Chondrocyte (in vitro differentiated cells): ENCODE data around the gene PRM1. TPM values are rescaled to one million over a fixed set of nuclear protein-coding genes. Genes with fewer than 3 reads are reported as not detected.

Experiments
- DNase-seq: peaks from one replicate; pipeline ENCODE4 v3.0.0; 2021; ENCODE audit warnings: mixed read lengths, low spot score
- H3K27ac Mint-ChIP-seq: one replicate; pipeline ENCODE4 v1.8.0; 2021; ENCODE audit warnings: mild to moderate bottlenecking, moderate library complexity, mixed read lengths; ENCODE audit not compliant: unreplicated experiment
- H3K27me3 Mint-ChIP-seq: 2 replicates; pipeline ENCODE4 v1.8.0; 2021; ENCODE audit warnings: low read depth, mixed read lengths
- H3K36me3 Mint-ChIP-seq: 2 replicates; pipeline ENCODE4 v1.8.0; 2021; ENCODE audit warnings: low read depth, mixed read lengths
- H3K4me1 Mint-ChIP-seq: 2 replicates; pipeline ENCODE4 v1.8.0; 2021; ENCODE audit warnings: low read depth, mild to moderate bottlenecking, mixed read lengths
- H3K4me3 Mint-ChIP-seq: one replicate; pipeline ENCODE4 v1.8.0; 2021; ENCODE audit warnings: mild to moderate bottlenecking, moderate library complexity, mixed read lengths; ENCODE audit not compliant: unreplicated experiment
- H3K9me3 Mint-ChIP-seq: 2 replicates; pipeline ENCODE4 v1.8.0; 2021; ENCODE audit warnings: low read depth, mixed read lengths
- total RNA-seq: library from RNA; stranded (reverse); gene quantifications from 3 replicates; pipeline ENCODE4 v1.2.1, GENCODE V29; 2021
- TF ChIP-seq, protein P1 (sequence below): fragments of 200-600 bp; sonication (generic); IDR thresholded peaks from 2 replicates; pipeline ENCODE4 v1.5.0; 2021; ENCODE audit warnings: antibody characterized with exemption, mild to moderate bottlenecking, moderate library complexity

Gene PRM1
- total RNA-seq, 1 donor from 2014 or later: not detected

DNA sequence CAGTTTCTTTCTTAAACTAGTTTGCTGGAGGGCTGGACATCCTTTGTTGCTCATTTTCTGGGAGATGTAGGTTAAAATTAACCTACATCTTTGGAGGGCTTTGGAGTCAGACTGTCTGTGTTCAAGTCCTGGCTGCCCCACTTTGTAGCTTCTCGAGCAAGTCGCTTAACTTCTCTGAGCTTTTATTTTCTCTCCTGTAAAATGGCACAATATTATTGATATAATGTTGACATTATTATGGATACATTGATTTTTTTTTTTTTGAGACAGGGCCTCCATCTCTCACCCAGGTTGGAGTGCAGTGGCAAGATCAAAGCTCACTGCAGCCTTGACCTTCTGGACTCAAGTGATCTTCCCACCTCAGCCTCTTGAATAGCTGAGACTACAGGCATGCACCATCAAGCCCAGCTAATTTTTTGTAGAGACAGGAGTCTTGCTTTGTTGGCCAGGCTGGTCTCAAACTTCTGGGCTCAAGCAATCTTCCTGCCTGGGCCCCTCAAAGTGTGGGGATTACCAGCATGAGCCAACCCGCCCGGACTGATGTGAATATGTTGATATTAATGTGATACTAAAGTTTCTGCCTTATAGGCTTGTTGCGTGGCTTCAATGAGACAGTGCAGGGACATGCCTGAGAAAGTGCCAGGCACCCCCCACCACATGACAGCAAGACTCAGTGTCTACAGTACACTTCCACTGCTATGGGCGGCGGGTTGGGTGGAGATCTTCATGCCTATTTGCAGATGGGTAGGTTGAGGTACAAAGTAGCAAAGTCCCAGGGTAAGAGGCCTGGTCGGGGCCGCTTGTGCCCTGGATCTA lies 32.6 kb upstream of the PRM1 start:
- TF ChIP-seq, protein P1, sequence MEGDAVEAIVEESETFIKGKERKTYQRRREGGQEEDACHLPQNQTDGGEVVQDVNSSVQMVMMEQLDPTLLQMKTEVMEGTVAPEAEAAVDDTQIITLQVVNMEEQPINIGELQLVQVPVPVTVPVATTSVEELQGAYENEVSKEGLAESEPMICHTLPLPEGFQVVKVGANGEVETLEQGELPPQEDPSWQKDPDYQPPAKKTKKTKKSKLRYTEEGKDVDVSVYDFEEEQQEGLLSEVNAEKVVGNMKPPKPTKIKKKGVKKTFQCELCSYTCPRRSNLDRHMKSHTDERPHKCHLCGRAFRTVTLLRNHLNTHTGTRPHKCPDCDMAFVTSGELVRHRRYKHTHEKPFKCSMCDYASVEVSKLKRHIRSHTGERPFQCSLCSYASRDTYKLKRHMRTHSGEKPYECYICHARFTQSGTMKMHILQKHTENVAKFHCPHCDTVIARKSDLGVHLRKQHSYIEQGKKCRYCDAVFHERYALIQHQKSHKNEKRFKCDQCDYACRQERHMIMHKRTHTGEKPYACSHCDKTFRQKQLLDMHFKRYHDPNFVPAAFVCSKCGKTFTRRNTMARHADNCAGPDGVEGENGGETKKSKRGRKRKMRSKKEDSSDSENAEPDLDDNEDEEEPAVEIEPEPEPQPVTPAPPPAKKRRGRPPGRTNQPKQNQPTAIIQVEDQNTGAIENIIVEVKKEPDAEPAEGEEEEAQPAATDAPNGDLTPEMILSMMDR: no peak
- no peaks in the 10 kb centered on the region for H3K27me3 Mint-ChIP-seq
- no peaks in the 10 kb centered on the region for H3K36me3 Mint-ChIP-seq
- H3K4me3 Mint-ChIP-seq: no peak overlapping the region
- peaks cover 50% of the 10 kb centered on the region for H3K4me1 Mint-ChIP-seq
- no peak overlapping the region for H3K27ac Mint-ChIP-seq
- no peak for DNase-seq
- no peaks in the 10 kb centered on the region for H3K9me3 Mint-ChIP-seq

- H3K9me3 Mint-ChIP-seq: no peaks in the 10 kb centered on the region
- no peak for DNase-seq
- peaks cover 50% of the 10 kb centered on the region for H3K4me1 Mint-ChIP-seq
- no peaks in the 10 kb centered on the region for H3K36me3 Mint-ChIP-seq
- TF ChIP-seq, protein P1: no peak
- H3K4me3 Mint-ChIP-seq: no peak overlapping the region
- peak overlapping the region; percentile 19 for H3K27ac Mint-ChIP-seq
- H3K27me3 Mint-ChIP-seq: no peaks in the 10 kb centered on the region
Measured at GRCh38 chr16:11312718-11313492, 31.8 kb upstream of the PRM1 start.

DNA sequence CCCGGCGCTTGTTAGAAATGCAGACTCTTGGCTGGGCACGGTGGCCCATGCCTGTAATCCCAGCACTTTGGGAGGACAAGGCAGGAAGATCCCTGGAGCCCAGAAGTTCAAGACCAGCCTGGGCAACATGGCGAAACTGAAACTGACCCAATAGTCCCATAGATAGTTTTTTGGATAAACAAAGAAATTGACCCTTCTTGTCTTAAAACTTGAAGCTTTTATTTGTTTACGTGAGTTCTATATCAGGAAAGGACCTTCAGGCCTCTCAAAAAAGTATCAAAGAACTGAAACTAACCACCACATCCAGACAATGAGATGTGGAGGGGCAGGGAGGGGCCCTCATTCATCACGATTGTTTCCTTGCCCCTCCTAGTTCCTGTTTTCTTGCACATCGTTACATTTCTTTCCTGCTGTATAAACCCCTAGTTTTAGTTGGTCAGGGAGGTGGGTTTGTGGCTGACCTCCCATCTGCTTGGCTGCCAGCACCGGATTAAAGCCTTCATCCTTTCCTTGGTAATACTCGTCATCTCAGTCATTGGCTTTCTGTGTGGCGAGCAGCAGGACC lies 29.9 kb upstream of the PRM1 start:
- H3K9me3 Mint-ChIP-seq: no peaks in the 10 kb centered on the region
- no peaks in the 10 kb centered on the region for H3K27me3 Mint-ChIP-seq

DNA sequence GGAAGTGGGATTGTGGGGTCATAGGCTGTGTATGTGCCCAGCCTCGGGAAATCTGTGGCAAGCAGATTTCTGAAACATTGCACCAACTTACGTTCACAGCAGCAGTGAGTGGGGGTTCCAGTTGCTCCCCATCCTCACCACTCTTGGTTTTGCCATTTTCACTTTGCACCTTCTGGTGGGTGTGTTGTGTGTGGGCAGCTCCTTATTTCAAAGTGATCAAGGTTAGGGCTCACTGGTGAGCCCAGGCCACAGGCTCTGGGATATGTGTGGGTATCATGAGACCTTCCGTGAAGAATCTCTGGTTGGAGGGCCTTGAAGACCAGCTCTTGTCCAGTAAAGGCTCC lies 29.5 kb upstream of the PRM1 start:
- H3K27ac Mint-ChIP-seq: no peak overlapping the region
- TF ChIP-seq, protein P1: no peak
- no peaks in the 10 kb centered on the region for H3K9me3 Mint-ChIP-seq
- no peak for DNase-seq
- H3K36me3 Mint-ChIP-seq: peaks cover 2% of the 10 kb centered on the region
- no peaks in the 10 kb centered on the region for H3K27me3 Mint-ChIP-seq
- H3K4me1 Mint-ChIP-seq: peaks cover 40% of the 10 kb centered on the region
- H3K4me3 Mint-ChIP-seq: no peak overlapping the region

More for the DNA sequence above, 29.9 kb upstream of the PRM1 start:
- no peak overlapping the region for H3K4me3 Mint-ChIP-seq
- no peak overlapping the region for H3K27ac Mint-ChIP-seq
- TF ChIP-seq, protein P1: no peak
- DNase-seq: no peak
- H3K4me1 Mint-ChIP-seq: peaks cover 43% of the 10 kb centered on the region
- H3K36me3 Mint-ChIP-seq: peaks cover 2% of the 10 kb centered on the region

GRCh38 chr16:11309895-11310633 lies 28.9 kb upstream of the PRM1 start:
- H3K27ac Mint-ChIP-seq: no peak overlapping the region
- no peaks in the 10 kb centered on the region for H3K27me3 Mint-ChIP-seq
- H3K4me1 Mint-ChIP-seq: peaks cover 34% of the 10 kb centered on the region
- H3K9me3 Mint-ChIP-seq: no peaks in the 10 kb centered on the region
- no peak for DNase-seq
- peaks cover 2% of the 10 kb centered on the region for H3K36me3 Mint-ChIP-seq
- TF ChIP-seq, protein P1: no peak
- no peak overlapping the region for H3K4me3 Mint-ChIP-seq
